CD8-positive, alpha-beta memory T cell (primary cell): ENCODE measurements around the gene FAM168A. TPM values are rescaled to one million over a fixed set of nuclear protein-coding genes. Genes with fewer than 3 reads are reported as not detected.

Source experiments
- CTCF ChIA-PET: fragments of 350-600 bp; sonication (Branson Sonifier 250); formaldehyde crosslinking; loops from one replicate; lab custom pipeline; 2021; ENCODE audit warnings: antibody characterized with exemption; lab: Charles Lee
- POLR2A ChIA-PET: fragments of 350-600 bp; sonication (Branson Sonifier 250); formaldehyde crosslinking; loops from one replicate; lab custom pipeline; 2021; ENCODE audit warnings: antibody characterized with exemption; lab: Charles Lee
- DNase-seq, 5 donors: peaks; one replicate each; pipeline versions ENCODE4 v3.0.0 to v3.0.0-alpha.2; 2020 to 2022; ENCODE audit warnings: mixed read lengths in 1 of 5
- H3K27ac ChIP-seq: one replicate; pipeline ENCODE4 v1.7.0; 2013; ENCODE audit warnings: low read depth, mild to moderate bottlenecking, low read length, moderate library complexity
- H3K27me3 ChIP-seq: 2 replicates; pipeline ENCODE4 v1.7.0; 2013; ENCODE audit warnings: low read length, mild to moderate bottlenecking; ENCODE audit not compliant: insufficient read depth, poor library complexity, severe bottlenecking
- H3K36me3 ChIP-seq: 2 replicates; pipeline ENCODE4 v1.7.0; 2013; ENCODE audit warnings: mild to moderate bottlenecking, low read length, moderate library complexity; ENCODE audit not compliant: insufficient read depth
- H3K4me1 ChIP-seq: 2 replicates; pipeline ENCODE4 v1.7.0; 2013; ENCODE audit warnings: mild to moderate bottlenecking, low read length, moderate library complexity; ENCODE audit not compliant: insufficient read depth
- H3K4me3 ChIP-seq: 2 replicates; pipeline ENCODE4 v1.7.0; 2013; ENCODE audit warnings: mild to moderate bottlenecking, low read length
- H3K9me3 ChIP-seq: 2 replicates; pipeline ENCODE4 v1.7.0; 2013; ENCODE audit warnings: mild to moderate bottlenecking, low read length
- H3K27ac Mint-ChIP-seq, 8 donors: one replicate each; pipeline ENCODE4 v1.8.0; 2020 to 2021; ENCODE audit warnings: mixed read lengths in 8 of 8, mild to moderate bottlenecking in 6 of 8, inconsistent platforms in 3 of 8, moderate library complexity in 3 of 8
- H3K27me3 Mint-ChIP-seq, 2 donors: one replicate each; pipeline ENCODE4 v1.8.0; 2020 to 2021; ENCODE audit warnings: mixed read lengths in 2 of 2, mild to moderate bottlenecking in 1 of 2, moderate library complexity in 1 of 2
- H3K36me3 Mint-ChIP-seq, 3 donors: one replicate each; pipeline ENCODE4 v1.8.0; 2020 to 2021; ENCODE audit warnings: mixed read lengths in 3 of 3, inconsistent platforms in 1 of 3, mild to moderate bottlenecking in 1 of 3
- H3K4me1 Mint-ChIP-seq, 3 donors: one replicate each; pipeline ENCODE4 v1.8.0; 2020 to 2021; ENCODE audit warnings: mixed read lengths in 3 of 3, inconsistent platforms in 1 of 3, mild to moderate bottlenecking in 1 of 3
- H3K4me3 Mint-ChIP-seq, 7 donors: one replicate each; pipeline ENCODE4 v1.8.0; 2020 to 2021; ENCODE audit warnings: mixed read lengths in 7 of 7, mild to moderate bottlenecking in 6 of 7, moderate library complexity in 4 of 7, inconsistent platforms in 2 of 7
- H3K9me3 Mint-ChIP-seq, 5 donors: one replicate each; pipeline ENCODE4 v1.8.0; 2020 to 2022; ENCODE audit warnings: mixed read lengths in 5 of 5, mild to moderate bottlenecking in 3 of 5, moderate library complexity in 2 of 5, inconsistent platforms in 1 of 5
- polyA plus RNA-seq: library from polyadenylated mRNA; unstranded; fragments of 300-500 nt; fragmentation: Illumina TruSeq; gene quantifications from one replicate; pipeline ENCODE4 v1.2.3, GENCODE V29; 2021
- total RNA-seq, 2 experiments: library from RNA; stranded (reverse); gene quantifications; one replicate each; pipeline ENCODE4 v1.2.3, GENCODE V29; 2021

FAM168A gene
- total and polyA plus RNA-seq, 3 experiments from 2014 or later = 2.5 to 13.1 (median 11.7) TPM

DNA sequence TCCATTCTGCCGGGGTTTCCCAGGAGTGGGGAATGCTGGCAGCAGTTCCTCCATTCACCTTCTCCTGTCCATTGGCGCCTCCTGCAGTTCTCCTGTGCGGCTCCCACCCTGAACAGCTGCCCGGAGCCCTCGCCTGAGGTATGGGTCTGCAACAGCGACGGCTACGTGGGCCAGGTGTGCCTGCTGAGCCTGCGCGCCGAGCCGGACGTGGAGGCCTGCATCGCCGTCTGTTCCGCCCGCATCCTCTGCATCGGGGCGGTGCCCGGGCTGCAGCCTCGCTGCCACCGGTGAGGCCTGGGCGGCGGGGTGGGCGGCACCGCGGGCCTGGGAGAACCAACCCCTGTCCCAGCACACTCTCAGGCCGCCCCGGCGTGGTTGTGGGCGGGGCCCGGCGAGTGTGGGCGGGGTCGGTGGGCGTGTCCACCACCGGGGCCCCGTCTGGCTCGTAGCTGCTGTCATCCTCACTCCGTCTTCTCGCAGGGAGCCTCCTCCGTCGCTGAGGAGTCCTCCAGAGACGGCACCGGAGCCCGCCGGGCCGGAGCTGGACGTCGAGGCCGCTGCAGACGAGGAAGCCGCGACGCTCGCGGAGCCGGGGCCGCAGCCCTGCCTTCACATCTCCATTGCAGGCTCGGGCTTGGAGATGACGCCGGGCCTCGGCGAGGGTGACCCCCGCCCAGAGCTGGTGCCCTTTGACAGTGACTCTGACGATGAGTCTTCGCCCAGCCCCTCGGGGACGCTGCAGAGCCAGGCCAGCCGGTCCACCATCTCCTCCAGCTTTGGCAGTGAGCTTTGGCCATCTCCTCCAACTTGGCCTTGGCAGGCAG lies 235.7 kb downstream of the FAM168A start:
- peaks cover 0 to 2% of the 10 kb centered on the region in 2 donors for H3K27me3 Mint-ChIP-seq
- no peaks in the 10 kb centered on the region for H3K36me3 ChIP-seq
- no peak for DNase-seq
- peaks cover 16% of the 10 kb centered on the region for H3K4me1 ChIP-seq
- no peaks in the 10 kb centered on the region for H3K27me3 ChIP-seq
- ChIA-PET CTCF (interaction anchor here (1.3 to 14.5 kb wide), 2 partner anchors 10 to 27 kb away, joined by 4 to 119 read pairs; no protein-coding TSS in a partner anchor), POLR2A (no interaction called here)
- no peaks in the 10 kb centered on the region for H3K9me3 Mint-ChIP-seq
- H3K27ac ChIP-seq = no peak overlapping the region
- no peak overlapping the region for H3K4me3 ChIP-seq
- no peak overlapping the region for H3K4me3 Mint-ChIP-seq
- H3K4me1 Mint-ChIP-seq = peaks cover 16 to 22% (median 21%) of the 10 kb centered on the region in 3 donors
- peak overlapping the region in 6 of 8 donors; percentile 35 to 78 (median 63) for H3K27ac Mint-ChIP-seq
- H3K36me3 Mint-ChIP-seq = peaks cover 0 to 7% (median 0%) of the 10 kb centered on the region in 3 donors
- H3K9me3 ChIP-seq = no peaks in the 10 kb centered on the region

GRCh38 chr11:73360743-73361369 lies 237.1 kb downstream of the FAM168A start:
- no peaks in the 10 kb centered on the region for H3K27me3 ChIP-seq
- H3K4me3 ChIP-seq = no peak overlapping the region
- Mint-ChIP-seq H3K36me3 (peaks cover 0 to under 1% (median 0%) of the 10 kb centered on the region in 3 donors), H3K9me3 (no peaks in the 10 kb centered on the region), H3K4me1 (peaks cover 3 to 9% (median 9%) of the 10 kb centered on the region in 3 donors), H3K27ac (peak overlapping the region in 4 of 8 donors; percentile 44 to 64 (median 52)), H3K27me3 (no peaks in the 10 kb centered on the region), H3K4me3 (no peak overlapping the region)
- H3K27ac ChIP-seq = no peak overlapping the region
- no peaks in the 10 kb centered on the region for H3K9me3 ChIP-seq
- H3K4me1 ChIP-seq = peaks cover 4% of the 10 kb centered on the region
- ChIA-PET CTCF (interaction anchor here (1.0 to 14.5 kb wide), 3 partner anchors 8 to 35 kb away, joined by 3 to 119 read pairs (median 3); no protein-coding TSS in a partner anchor), POLR2A (interaction anchor here (0.7 kb wide), 1 partner anchor 9 kb away, joined by 3 read pairs; no protein-coding TSS in a partner anchor)
- H3K36me3 ChIP-seq = no peaks in the 10 kb centered on the region
- DNase-seq = no peak

DNA sequence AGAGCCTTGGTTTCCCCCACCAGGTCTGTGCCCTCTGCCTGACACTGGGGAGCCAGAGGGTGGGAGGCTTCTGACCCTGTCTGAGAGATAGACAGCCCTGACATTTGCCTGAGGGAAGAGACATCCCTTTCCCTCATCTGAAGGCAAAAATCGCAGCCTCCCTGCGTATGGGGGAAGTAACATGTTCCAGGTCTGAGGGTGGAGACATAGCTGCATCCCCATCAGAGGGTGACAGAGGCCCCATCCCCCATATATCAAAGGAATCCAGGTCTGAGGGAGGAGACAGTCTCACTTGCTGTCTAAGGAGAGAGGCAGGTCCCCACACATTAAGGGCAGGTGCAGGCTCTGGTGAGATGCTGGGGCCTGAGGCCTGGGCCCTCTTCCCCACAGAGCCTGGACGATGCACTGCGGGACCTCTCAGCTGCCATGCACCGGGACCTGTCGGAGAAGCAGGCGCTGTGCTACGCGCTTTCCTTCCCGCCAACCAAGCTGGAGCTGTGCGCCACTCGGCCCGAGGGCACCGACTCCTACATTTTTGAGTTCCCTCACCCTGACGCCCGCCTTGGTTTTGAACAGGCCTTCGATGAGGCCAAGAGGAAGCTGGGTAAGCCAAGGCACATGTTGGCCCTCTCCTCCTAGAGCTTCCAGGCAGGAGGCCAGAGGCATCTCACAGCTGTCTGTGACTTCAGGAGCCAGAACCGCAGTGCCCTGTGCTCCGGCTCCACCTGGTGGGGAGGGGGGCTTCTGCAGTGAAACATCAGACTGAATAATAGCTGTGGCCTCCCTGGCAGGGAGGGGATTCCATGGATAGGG lies 237.8 kb downstream of the FAM168A start:
- Histone ChIP-seq H3K9me3 (no peaks in the 10 kb centered on the region), H3K27ac (no peak overlapping the region), H3K36me3 (no peaks in the 10 kb centered on the region), H3K27me3 (no peaks in the 10 kb centered on the region), H3K4me1 (no peaks in the 10 kb centered on the region), H3K4me3 (no peak overlapping the region)
- DNase-seq = no peak
- Mint-ChIP-seq H3K9me3 (no peaks in the 10 kb centered on the region), H3K36me3 (no peaks in the 10 kb centered on the region), H3K27ac (peak overlapping the region in 4 of 8 donors; percentile 9 to 64 (median 52)), H3K4me1 (peaks cover 0 to 2% (median 1%) of the 10 kb centered on the region in 3 donors), H3K27me3 (no peaks in the 10 kb centered on the region), H3K4me3 (no peak overlapping the region)
- CTCF ChIA-PET = interaction anchor here (0.6 to 14.5 kb wide), 5 partner anchors 8 to 301 kb away, joined by 3 to 119 read pairs (median 3); no protein-coding TSS in a partner anchor
- POLR2A ChIA-PET = interaction anchor here (0.5 to 0.7 kb wide), 2 partner anchors 9 to 81 kb away, joined by 3 to 5 read pairs; no protein-coding TSS in a partner anchor

- Histone ChIP-seq H3K27ac (no peak overlapping the region), H3K36me3 (no peaks in the 10 kb centered on the region), H3K9me3 (no peaks in the 10 kb centered on the region), H3K4me3 (no peak overlapping the region), H3K4me1 (no peaks in the 10 kb centered on the region), H3K27me3 (no peaks in the 10 kb centered on the region)
- Mint-ChIP-seq H3K4me3 (no peak overlapping the region), H3K4me1 (no peaks in the 10 kb centered on the region), H3K27ac (no peak overlapping the region), H3K27me3 (no peaks in the 10 kb centered on the region), H3K36me3 (no peaks in the 10 kb centered on the region), H3K9me3 (no peaks in the 10 kb centered on the region)
- no peak for DNase-seq
- CTCF ChIA-PET = interaction anchor here (0.6 to 14.5 kb wide), 3 partner anchors 7 to 301 kb away, joined by 3 to 119 read pairs (median 3); no protein-coding TSS in a partner anchor
- POLR2A ChIA-PET = no interaction called here
Measured at GRCh38 chr11:73359341-73359740, 238.6 kb downstream of the FAM168A start.

DNA sequence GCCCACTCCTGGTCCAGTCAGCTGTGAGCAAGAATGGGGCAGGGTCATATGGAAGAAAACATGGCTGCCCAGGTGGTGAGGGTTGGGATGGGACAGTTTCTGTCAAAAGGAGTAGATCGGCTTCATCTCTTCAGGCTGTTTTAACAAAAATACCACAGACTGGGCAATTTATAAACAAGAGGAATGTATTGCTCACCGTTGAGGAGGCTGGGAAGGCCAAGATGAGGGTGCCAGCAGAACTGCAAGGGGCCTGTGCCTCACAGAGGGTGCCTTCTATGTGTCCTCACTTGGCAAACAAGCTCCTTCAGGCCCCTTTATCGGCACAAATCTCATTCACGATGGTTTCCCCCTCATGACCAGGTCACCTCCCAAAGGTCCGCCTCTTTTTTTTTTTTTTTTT lies 239.8 kb downstream of the FAM168A start:
- H3K9me3 Mint-ChIP-seq = no peaks in the 10 kb centered on the region
- ChIA-PET CTCF (interaction anchor here (1.7 to 1.8 kb wide), 2 partner anchors 7 to 35 kb away, joined by 4 to 8 read pairs; no protein-coding TSS in a partner anchor), POLR2A (no interaction called here)
- H3K27me3 ChIP-seq = no peaks in the 10 kb centered on the region
- H3K4me1 ChIP-seq = no peaks in the 10 kb centered on the region
- no peak overlapping the region for H3K4me3 ChIP-seq
- H3K4me3 Mint-ChIP-seq = no peak overlapping the region
- H3K4me1 Mint-ChIP-seq = no peaks in the 10 kb centered on the region
- no peak overlapping the region for H3K27ac ChIP-seq
- H3K9me3 ChIP-seq = no peaks in the 10 kb centered on the region
- peak overlapping the region in 1 of 8 donors; percentile 14 for H3K27ac Mint-ChIP-seq
- no peak for DNase-seq
- no peaks in the 10 kb centered on the region for H3K27me3 Mint-ChIP-seq
- H3K36me3 ChIP-seq = no peaks in the 10 kb centered on the region
- H3K36me3 Mint-ChIP-seq = no peaks in the 10 kb centered on the region

- Histone ChIP-seq H3K36me3 (no peaks in the 10 kb centered on the region), H3K27ac (no peak overlapping the region), H3K27me3 (no peaks in the 10 kb centered on the region), H3K9me3 (no peaks in the 10 kb centered on the region), H3K4me1 (no peaks in the 10 kb centered on the region), H3K4me3 (no peak overlapping the region)
- H3K27me3 Mint-ChIP-seq = no peaks in the 10 kb centered on the region
- no peaks in the 10 kb centered on the region for H3K9me3 Mint-ChIP-seq
- POLR2A ChIA-PET = no interaction called here
- H3K27ac Mint-ChIP-seq = no peak overlapping the region
- H3K4me1 Mint-ChIP-seq = no peaks in the 10 kb centered on the region
- no peak overlapping the region for H3K4me3 Mint-ChIP-seq
- no peaks in the 10 kb centered on the region for H3K36me3 Mint-ChIP-seq
- CTCF ChIA-PET = interaction anchor here (1.6 to 1.8 kb wide), 3 partner anchors 8 to 36 kb away, joined by 3 to 8 read pairs (median 4); no protein-coding TSS in a partner anchor
- DNase-seq = no peak
Measured at GRCh38 chr11:73356979-73357860, 240.7 kb downstream of the FAM168A start.

DNA sequence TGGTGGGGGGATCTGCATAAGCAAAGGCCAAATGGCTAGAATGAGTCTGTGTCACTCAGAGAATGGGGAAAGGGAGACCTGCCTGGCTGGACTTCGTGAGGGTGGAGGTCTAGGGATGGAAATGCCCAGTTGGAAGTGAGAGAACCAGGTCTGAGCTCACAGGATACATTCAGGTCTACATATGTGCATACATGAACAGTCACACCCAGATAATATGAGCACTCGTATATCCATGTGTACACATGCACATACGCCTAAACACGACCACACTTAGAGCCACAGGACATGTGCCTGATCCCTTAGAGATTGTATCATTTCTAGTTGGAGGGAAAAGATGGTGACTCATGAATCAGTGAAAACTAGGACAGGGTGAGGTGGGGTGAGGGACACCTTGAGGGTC lies 242.8 kb downstream of the FAM168A start:
- H3K27ac Mint-ChIP-seq = peak overlapping the region in 1 of 8 donors; percentile 31
- H3K27me3 Mint-ChIP-seq = peaks cover 0 to 2% of the 10 kb centered on the region in 2 donors
- no peaks in the 10 kb centered on the region for H3K9me3 Mint-ChIP-seq
- H3K4me1 Mint-ChIP-seq = peaks cover 4 to 6% (median 4%) of the 10 kb centered on the region in 3 donors
- Histone ChIP-seq H3K27me3 (no peaks in the 10 kb centered on the region), H3K4me1 (no peaks in the 10 kb centered on the region), H3K9me3 (no peaks in the 10 kb centered on the region), H3K36me3 (no peaks in the 10 kb centered on the region), H3K4me3 (no peak overlapping the region), H3K27ac (no peak overlapping the region)
- H3K36me3 Mint-ChIP-seq = no peaks in the 10 kb centered on the region
- CTCF ChIA-PET = interaction anchor here (1.2 to 8.9 kb wide), 4 partner anchors 11 to 305 kb away, joined by 3 to 190 read pairs (median 62); no protein-coding TSS in a partner anchor
- no peak overlapping the region for H3K4me3 Mint-ChIP-seq
- POLR2A ChIA-PET = no interaction called here
- no peak for DNase-seq
